Glomerular endothelial cell (primary cell): ENCODE results near the gene FYN. TPM values are rescaled to one million over a fixed set of nuclear protein-coding genes. Genes with fewer than 3 reads are reported as not detected.
A peak's percentile ranks its signal among the peaks of the same experiment; 100 is the strongest.

ENCODE experiments used
- DNase-seq: peaks from one replicate; pipeline ENCODE4 v3.0.0-alpha.2; 2011; ENCODE audit warnings: low read depth, low spot score; ENCODE audit errors: extremely low read depth
- total RNA-seq: library from RNA; depleted of rRNA; stranded (reverse); fragments of >200 nt; gene quantifications from 2 replicates; pipeline ENCODE4 v1.2.3, GENCODE V29; 2015

Gene FYN
- total RNA-seq, 1 donor from 2014 or later: 208 TPM

- DNase-seq: no peak
Observed at GRCh38 chr6:111757342-111757741, 115.9 kb downstream of the FYN start.

- peak; percentile 94 for DNase-seq
Observed at GRCh38 chr6:111754423-111754822, 118.8 kb downstream of the FYN start.

GRCh38 chr6:111753573-111753972 is 119.7 kb downstream of the FYN start:
- DNase-seq: no peak

GRCh38 chr6:111752476-111752875 is 120.8 kb downstream of the FYN start:
- no peak for DNase-seq

GRCh38 chr6:111750753-111751673 is 122.2 kb downstream of the FYN start:
- DNase-seq: peak; percentile 85

GRCh38 chr6:111750153-111750552 is 123.1 kb downstream of the FYN start:
- DNase-seq: no peak

- DNase-seq: peak; percentile 82
Observed at GRCh38 chr6:111748231-111748647, 125.0 kb downstream of the FYN start.

- peak; percentile 47 for DNase-seq
Observed at GRCh38 chr6:111747829-111748228, 125.4 kb downstream of the FYN start.

- DNase-seq: no peak
Observed at GRCh38 chr6:111747396-111747795, 125.9 kb downstream of the FYN start.

- no peak for DNase-seq
Observed at GRCh38 chr6:111746983-111747382, 126.3 kb downstream of the FYN start.

GRCh38 chr6:111745636-111746035 is 127.6 kb downstream of the FYN start:
- DNase-seq: no peak

- DNase-seq: no peak
Observed at GRCh38 chr6:111745186-111745585, 128.1 kb downstream of the FYN start.

- DNase-seq: no peak
Observed at GRCh38 chr6:111743862-111744692, 129.2 kb downstream of the FYN start.

- no peak for DNase-seq
Observed at GRCh38 chr6:111743360-111743759, 129.9 kb downstream of the FYN start.

GRCh38 chr6:111741177-111741952 is 131.9 kb downstream of the FYN start:
- DNase-seq: no peak

- no peak for DNase-seq
Observed at GRCh38 chr6:111740506-111740905, 132.7 kb downstream of the FYN start.

GRCh38 chr6:111739257-111739696 is 134.0 kb downstream of the FYN start:
- no peak for DNase-seq

GRCh38 chr6:111738631-111739030 is 134.6 kb downstream of the FYN start:
- DNase-seq: no peak

GRCh38 chr6:111738156-111738555 is 135.1 kb downstream of the FYN start:
- DNase-seq: no peak

- DNase-seq: no peak
Observed at GRCh38 chr6:111737065-111737521, 136.2 kb downstream of the FYN start.
